Neural cell (in vitro differentiated cells): ENCODE measurements around the gene SPTBN1.

Experiments
- EZH2 ChIP-seq: fragments of 200-600, 300-800 bp; shearing (Covaris generic), sonication (generic); IDR thresholded peaks from 2 replicates; pipeline ENCODE4 v1.6.1; 2014; ENCODE audit warnings: antibody characterized with exemption, low read length, borderline replicate concordance, mild to moderate bottlenecking; ENCODE audit not compliant: insufficient read depth, poor library complexity, severe bottlenecking
- MXI1 ChIP-seq: fragments of 450-650 bp; conservative IDR thresholded peaks from 2 replicates; pipeline ENCODE4 v1.6.1; 2014; ENCODE audit warnings: antibody characterized with exemption, mild to moderate bottlenecking; ENCODE audit not compliant: poor library complexity, severe bottlenecking
- POLR2AphosphoS5 ChIP-seq: IDR thresholded peaks from 2 replicates; pipeline ENCODE4 v1.6.1; 2012
- RAD21 ChIP-seq: fragments of 450-650 bp; conservative IDR thresholded peaks from 2 replicates; pipeline ENCODE4 v1.6.1; 2014; ENCODE audit warnings: antibody characterized with exemption, mild to moderate bottlenecking, moderate library complexity
- SMC3 ChIP-seq: fragments of 450-650 bp; conservative IDR thresholded peaks from 2 replicates; pipeline ENCODE4 v1.6.1; 2014; ENCODE audit warnings: antibody characterized with exemption, mild to moderate bottlenecking, moderate library complexity; ENCODE audit not compliant: poor library complexity
- TF ChIP-seq, protein P1 (sequence below): fragments of 450-650 bp; IDR thresholded peaks from 2 replicates; pipeline ENCODE4 v1.5.1; 2014; ENCODE audit warnings: antibody characterized with exemption, mild to moderate bottlenecking, moderate library complexity; ENCODE audit not compliant: poor library complexity, severe bottlenecking

GRCh38 chr2:54546923-54547720 is 91.0 kb downstream of the SPTBN1 start:
- TF ChIP-seq, protein P1, sequence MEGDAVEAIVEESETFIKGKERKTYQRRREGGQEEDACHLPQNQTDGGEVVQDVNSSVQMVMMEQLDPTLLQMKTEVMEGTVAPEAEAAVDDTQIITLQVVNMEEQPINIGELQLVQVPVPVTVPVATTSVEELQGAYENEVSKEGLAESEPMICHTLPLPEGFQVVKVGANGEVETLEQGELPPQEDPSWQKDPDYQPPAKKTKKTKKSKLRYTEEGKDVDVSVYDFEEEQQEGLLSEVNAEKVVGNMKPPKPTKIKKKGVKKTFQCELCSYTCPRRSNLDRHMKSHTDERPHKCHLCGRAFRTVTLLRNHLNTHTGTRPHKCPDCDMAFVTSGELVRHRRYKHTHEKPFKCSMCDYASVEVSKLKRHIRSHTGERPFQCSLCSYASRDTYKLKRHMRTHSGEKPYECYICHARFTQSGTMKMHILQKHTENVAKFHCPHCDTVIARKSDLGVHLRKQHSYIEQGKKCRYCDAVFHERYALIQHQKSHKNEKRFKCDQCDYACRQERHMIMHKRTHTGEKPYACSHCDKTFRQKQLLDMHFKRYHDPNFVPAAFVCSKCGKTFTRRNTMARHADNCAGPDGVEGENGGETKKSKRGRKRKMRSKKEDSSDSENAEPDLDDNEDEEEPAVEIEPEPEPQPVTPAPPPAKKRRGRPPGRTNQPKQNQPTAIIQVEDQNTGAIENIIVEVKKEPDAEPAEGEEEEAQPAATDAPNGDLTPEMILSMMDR = no peak
- TF ChIP-seq POLR2AphosphoS5 (no peak), EZH2 (no peak), RAD21 (no peak), MXI1 (no peak), SMC3 (no peak)
